ENCODE measurements around the gene MTERF2.

- TF ChIP-seq CTCF (IDR thresholded peaks at IDR 0.05) (no peak), POLR2A (IDR thresholded peaks at IDR 0.05; ENCODE audit: low read depth) (no peak), EP300 (IDR thresholded peaks at IDR 0.05) (no peak)
Observed at GRCh38 chr12:107012736-107013425, 25.9 kb upstream of the MTERF2 start.
